Measurements from ENCODE around the gene C17orf75. TPM values are rescaled to one million over a fixed set of nuclear protein-coding genes. Genes with fewer than 3 reads are reported as not detected.

Gene C17orf75
- total RNA-seq, 4 donors from 2014 or later = 5.3 to 11.0 (median 7.7) TPM

DNA sequence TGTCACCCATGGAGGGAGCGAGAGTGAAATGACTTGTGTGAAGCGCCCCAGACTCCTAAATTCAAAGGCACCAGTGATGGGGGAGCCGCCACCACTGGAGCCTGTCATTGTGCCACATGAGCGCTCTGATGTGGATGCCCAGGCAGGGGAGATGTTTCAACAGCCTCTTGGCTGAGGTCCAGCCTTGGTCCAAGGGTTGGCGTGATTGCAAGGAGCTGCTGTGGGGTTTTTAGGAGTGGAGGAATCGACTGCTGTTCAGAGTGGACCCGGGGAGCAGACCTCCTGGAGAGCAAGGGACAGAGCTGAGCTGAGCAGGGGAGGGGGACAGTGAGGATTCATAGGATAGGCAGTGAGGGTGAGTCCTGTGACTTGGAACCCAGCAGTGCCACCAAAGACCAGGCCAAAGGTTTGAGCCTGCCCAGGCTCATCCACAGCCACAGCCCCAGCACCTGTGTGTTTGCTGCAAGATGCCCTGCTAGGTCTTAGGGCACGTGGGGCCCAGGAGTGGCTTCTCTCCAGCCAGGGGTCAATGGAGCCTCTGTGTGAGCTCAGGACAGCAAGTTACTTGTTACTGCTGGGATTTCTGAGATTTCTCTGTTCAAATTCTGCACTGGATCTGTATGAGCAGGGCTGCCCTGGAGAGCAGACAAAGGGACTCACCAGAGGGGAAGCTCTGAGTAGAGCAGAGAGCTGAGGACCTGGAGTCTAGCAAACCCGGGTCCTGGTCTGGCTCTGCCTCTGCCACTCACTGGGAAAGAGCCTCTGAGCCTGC is 56.0 kb downstream of the C17orf75 start:
- ATAC-seq (ENCODE audit: low FRiP score) (no peak), DNase-seq (ENCODE audit: low spot score) (no peak)
- TF ChIP-seq, protein P1, sequence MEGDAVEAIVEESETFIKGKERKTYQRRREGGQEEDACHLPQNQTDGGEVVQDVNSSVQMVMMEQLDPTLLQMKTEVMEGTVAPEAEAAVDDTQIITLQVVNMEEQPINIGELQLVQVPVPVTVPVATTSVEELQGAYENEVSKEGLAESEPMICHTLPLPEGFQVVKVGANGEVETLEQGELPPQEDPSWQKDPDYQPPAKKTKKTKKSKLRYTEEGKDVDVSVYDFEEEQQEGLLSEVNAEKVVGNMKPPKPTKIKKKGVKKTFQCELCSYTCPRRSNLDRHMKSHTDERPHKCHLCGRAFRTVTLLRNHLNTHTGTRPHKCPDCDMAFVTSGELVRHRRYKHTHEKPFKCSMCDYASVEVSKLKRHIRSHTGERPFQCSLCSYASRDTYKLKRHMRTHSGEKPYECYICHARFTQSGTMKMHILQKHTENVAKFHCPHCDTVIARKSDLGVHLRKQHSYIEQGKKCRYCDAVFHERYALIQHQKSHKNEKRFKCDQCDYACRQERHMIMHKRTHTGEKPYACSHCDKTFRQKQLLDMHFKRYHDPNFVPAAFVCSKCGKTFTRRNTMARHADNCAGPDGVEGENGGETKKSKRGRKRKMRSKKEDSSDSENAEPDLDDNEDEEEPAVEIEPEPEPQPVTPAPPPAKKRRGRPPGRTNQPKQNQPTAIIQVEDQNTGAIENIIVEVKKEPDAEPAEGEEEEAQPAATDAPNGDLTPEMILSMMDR (IDR thresholded peaks at IDR 0.05) = no peak

DNA sequence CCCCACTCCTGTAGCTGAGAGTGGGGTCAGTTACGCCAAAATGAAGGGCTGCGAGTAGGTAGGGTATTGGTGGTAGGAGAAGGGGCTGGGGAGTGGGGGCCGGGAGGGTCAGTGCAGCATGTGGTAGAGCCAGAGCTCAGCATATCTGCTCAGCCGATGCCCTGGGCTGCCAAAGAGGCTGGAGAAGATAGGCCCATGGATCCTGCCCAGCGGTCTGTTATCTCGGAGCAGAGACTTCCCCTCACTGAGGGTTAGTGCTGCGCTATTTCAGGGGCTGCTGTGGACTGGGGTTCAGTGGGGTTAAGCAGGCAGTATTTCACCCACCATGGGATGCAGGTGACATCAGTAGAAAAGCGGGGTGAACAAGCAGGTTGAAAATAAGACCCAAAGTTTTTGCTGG is 56.7 kb downstream of the C17orf75 start:
- DNase-seq (ENCODE audit: low spot score) (no peak), ATAC-seq (ENCODE audit: low FRiP score) (no peak)
- TF ChIP-seq, protein P1 (IDR thresholded peaks at IDR 0.05) = no peak

DNA sequence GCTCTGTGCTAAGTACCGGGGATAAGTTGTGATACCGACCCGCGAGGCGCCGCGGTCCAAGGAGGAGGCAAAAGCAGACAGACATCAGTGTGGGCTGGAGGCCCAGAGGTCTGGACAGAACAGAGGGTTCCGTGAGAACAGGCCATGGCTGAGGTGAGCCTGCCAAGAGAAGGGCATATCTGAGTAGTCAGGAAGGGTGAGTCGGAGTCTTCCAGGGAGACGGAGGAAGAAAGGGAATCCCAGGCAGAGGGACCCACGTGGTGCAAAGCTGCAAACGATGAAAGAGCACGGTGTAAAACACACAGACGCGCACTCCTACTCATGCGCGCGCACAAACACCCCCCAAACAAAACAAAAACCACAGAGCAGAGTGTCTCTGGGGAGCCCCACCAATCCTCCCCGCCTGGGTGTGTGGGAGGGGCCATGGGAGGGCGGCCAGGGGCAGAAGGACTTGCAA is 58.2 kb downstream of the C17orf75 start:
- ATAC-seq (ENCODE audit: low FRiP score) (no peak), DNase-seq (ENCODE audit: low spot score) (no peak)
- TF ChIP-seq, protein P1 (IDR thresholded peaks at IDR 0.05) = no peak

DNA sequence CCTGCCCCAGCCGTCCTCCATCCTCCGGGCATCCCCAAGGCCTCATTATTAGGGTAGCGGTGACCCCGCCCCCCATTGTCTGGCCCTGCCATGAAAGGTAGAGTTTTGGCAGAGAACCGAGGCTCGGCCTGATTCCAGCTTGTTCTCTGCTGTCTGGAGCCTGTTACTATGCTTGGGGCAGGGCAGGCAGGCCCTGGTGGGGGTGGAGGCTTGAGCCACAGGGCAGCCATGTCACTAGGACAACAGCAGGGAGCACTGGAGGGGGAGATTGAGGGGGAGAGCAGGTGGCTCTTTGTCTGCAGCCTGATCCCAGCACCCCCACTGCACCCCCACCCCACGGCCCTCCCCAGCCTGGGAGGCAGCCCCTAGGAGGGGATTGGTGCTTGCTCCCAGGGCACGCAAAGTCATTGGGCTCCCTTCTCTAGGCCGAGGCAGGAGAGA is 60.9 kb downstream of the C17orf75 start:
- ATAC-seq (ENCODE audit: low FRiP score) (peak; percentile 19), DNase-seq (ENCODE audit: low spot score) (no peak)
- TF ChIP-seq, protein P1 (IDR thresholded peaks at IDR 0.05) = no peak

DNA sequence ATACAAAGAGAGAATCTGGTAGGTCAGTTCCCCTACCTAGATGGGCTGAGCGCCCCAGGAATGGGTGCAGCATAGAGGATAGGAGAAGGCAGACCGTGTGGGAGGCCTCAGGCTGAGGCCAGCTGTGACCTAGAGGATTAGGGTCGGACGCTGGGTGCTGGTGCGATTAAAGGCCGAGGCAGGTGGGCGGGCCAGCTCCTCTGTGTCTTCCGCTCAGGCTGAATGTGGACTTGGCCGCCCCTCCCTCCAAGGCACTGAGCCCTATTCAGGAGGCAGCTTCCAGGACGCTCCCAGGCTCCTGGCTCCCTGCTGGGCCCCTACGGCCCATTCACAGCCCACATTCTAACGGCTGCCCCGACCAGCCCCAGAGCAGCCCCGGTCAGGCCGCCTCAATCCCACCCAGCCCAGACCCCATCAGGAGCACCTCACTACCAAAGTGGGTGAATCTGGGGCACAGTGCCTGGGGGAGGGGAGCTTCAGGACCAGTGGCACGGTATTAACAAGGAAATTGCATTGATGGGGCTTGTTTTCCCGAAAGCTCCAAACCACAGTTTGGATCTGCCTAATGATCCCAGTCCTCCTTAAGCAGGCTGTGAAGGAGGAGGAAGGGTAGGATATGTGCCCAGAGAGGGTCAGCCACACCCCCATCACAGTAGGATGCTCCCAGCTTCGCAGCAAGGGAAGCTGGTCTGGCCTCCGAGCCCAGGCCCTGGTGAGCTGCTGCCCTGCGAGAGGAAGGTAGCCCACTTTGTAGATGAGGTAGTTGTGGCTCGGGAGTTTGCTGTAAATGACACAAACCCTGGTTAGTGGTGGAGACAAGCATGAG is 61.9 kb downstream of the C17orf75 start:
- TF ChIP-seq, protein P1 (IDR thresholded peaks at IDR 0.05) = no peak
- ATAC-seq (ENCODE audit: low FRiP score) = no peak
- DNase-seq (ENCODE audit: low spot score) = no peak

DNA sequence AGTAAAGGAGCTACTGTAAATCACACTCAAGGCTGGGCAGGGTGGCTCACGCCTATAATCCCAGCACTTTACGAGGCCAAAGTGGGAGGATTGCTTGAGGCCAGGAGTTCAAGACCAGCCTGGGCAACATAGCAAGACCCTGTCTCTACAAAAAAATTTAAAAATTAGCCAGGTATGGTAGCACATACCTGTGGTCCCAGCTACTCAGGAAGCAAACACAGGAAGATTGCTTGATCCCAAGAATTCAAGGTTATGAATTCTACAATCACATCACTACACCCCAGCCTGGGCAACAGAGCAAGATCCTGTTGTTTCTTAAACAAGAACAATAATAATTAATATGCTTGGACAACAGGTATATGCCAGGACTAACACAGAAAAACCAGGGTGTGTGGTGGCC is 63.2 kb downstream of the C17orf75 start:
- ATAC-seq (ENCODE audit: low FRiP score) (no peak), DNase-seq (ENCODE audit: low spot score) (no peak)
- TF ChIP-seq, protein P1 (IDR thresholded peaks at IDR 0.05) = no peak

Other genes with a start within 250 kb of the C17orf75 start
- gene RHOT1, start 199.7 kb downstream of the C17orf75 start, total RNA-seq = 10 to 100 TPM; 32.1 to 55.7 (median 42.6) TPM
- 1 to 10 TPM in 1 of 4 donors, under 1 TPM in 2, not detected in 1; 0.31 to 1.1 (median 0.37) TPM for gene RHBDL3, start 76.3 kb downstream of the C17orf75 start, total RNA-seq
- gene ZNF207, start 8.0 kb upstream of the C17orf75 start, total RNA-seq = 100 to 1,000 TPM; 121 to 193 (median 141) TPM
- gene PSMD11, start 102.3 kb upstream of the C17orf75 start, total RNA-seq = 100 to 1,000 TPM in 1 of 4 donors, 10 to 100 TPM in 3; 58.2 to 114 (median 67.0) TPM
- gene CDK5R1, start 144.8 kb upstream of the C17orf75 start, total RNA-seq = 1 to 10 TPM; 1.1 to 2.6 (median 1.8) TPM